B cell (primary cell): Measurements from ENCODE around the gene ANKRD44. TPM values are rescaled to one million over a fixed set of nuclear protein-coding genes. Genes with fewer than 3 reads are reported as not detected.
A peak's percentile ranks its signal among the peaks of the same experiment; 100 is the strongest.

ENCODE experiments used
- ATAC-seq: fragments of 200-7000 bp; cut with Tn5 transposase; one replicate; pipeline ENCODE4 v1.10.0; 2021; ENCODE audit warnings: low read depth, mild to moderate bottlenecking, moderate number of reproducible peaks, moderate library complexity
- CTCF ChIA-PET: fragments of 350-600 bp; sonication (Branson Sonifier 250); formaldehyde crosslinking; loops from one replicate; lab custom pipeline; 2021; ENCODE audit warnings: antibody characterized with exemption, inconsistent platforms; lab: Charles Lee
- POLR2A ChIA-PET: fragments of 350-600 bp; sonication (Branson Sonifier 250); formaldehyde crosslinking; loops from one replicate; lab custom pipeline; 2021; ENCODE audit warnings: antibody characterized with exemption; lab: Charles Lee
- DNase-seq: peaks from one replicate; pipeline ENCODE4 v3.0.0; 2013
- H2AFZ ChIP-seq: 2 replicates; pipeline ENCODE4 v1.6.1; 2012; ENCODE audit warnings: mild to moderate bottlenecking, low read depth, low read length; ENCODE audit not compliant: insufficient read depth, poor library complexity, severe bottlenecking
- H3K27ac ChIP-seq, 2 donors: 1 replicate in 1 of 2; 2 replicates in 1 of 2; pipeline ENCODE4 v1.5.1; 2012 to 2013; ENCODE audit warnings: low read length in 2 of 2, mild to moderate bottlenecking in 2 of 2, moderate library complexity in 1 of 2
- H3K27me3 ChIP-seq, 4 experiments: fragments of 200-600 bp in 1 of 4; sonication (generic) in 1 of 4; replicated peaks in 1 of 4; 1 replicate in 2 of 4; 2 replicates in 2 of 4; pipeline versions ENCODE4 v1.6.1 to v1.7.0; 2013 to 2016; ENCODE audit warnings: low read length in 3 of 4, mild to moderate bottlenecking in 2 of 4, mixed read lengths in 1 of 4, moderate library complexity in 1 of 4; ENCODE audit not compliant: insufficient read depth in 4 of 4, control insufficient read depth in 3 of 4; ENCODE audit errors: control extremely low read depth in 1 of 4
- H3K36me3 ChIP-seq, 2 experiments: replicated peaks in 1 of 2; 1 replicate in 1 of 2; 2 replicates in 1 of 2; pipeline versions ENCODE4 v1.6.1 to v1.7.1; 2013; ENCODE audit warnings: low read length in 1 of 2; ENCODE audit not compliant: insufficient read depth in 2 of 2, control insufficient read depth in 1 of 2; ENCODE audit errors: control extremely low read depth in 1 of 2, extremely low read depth in 1 of 2
- H3K4me1 ChIP-seq, 2 donors: fragments of 200-600 bp in 1 of 2; sonication (generic) in 1 of 2; 1 replicate in 1 of 2; 2 replicates in 1 of 2; pipeline versions ENCODE4 v1.5.1 to v1.6.1; 2013 to 2017; ENCODE audit warnings: low read length in 2 of 2; ENCODE audit not compliant: control insufficient read depth in 2 of 2, insufficient read depth in 2 of 2
- H3K4me2 ChIP-seq: replicated peaks from 2 replicates; pipeline ENCODE3; 2012; ENCODE audit warnings: mild to moderate bottlenecking, low read depth, low read length; ENCODE audit not compliant: poor library complexity, severe bottlenecking
- H3K4me3 ChIP-seq, 5 experiments: fragments of 200-600 bp in 1 of 5; sonication (generic) in 1 of 5; 1 replicate in 3 of 5; 2 replicates in 2 of 5; pipeline versions ENCODE4 v1.5.1 to v1.7.0; 2011 to 2016; ENCODE audit warnings: low read length in 4 of 5, mild to moderate bottlenecking in 4 of 5, low read depth in 2 of 5, control low read depth in 1 of 5, moderate library complexity in 1 of 5; ENCODE audit not compliant: insufficient read depth in 1 of 5; ENCODE audit errors: control extremely low read depth in 1 of 5, extremely low read depth in 1 of 5
- H3K79me2 ChIP-seq: fragments of 200-600 bp; sonication (generic); one replicate; pipeline ENCODE4 v1.6.0; 2016; ENCODE audit warnings: low read length; ENCODE audit not compliant: control insufficient read depth, insufficient read depth
- H3K9ac ChIP-seq: fragments of 200-600 bp; sonication (generic); 2 replicates; pipeline ENCODE4 v1.6.1; 2017; ENCODE audit warnings: mild to moderate bottlenecking, low read length, moderate library complexity
- H3K9me3 ChIP-seq, 3 donors: one replicate each; pipeline versions ENCODE4 v1.6.1 to v1.7.1; 2013; ENCODE audit warnings: low read length in 2 of 3; ENCODE audit not compliant: control insufficient read depth in 2 of 3, insufficient read depth in 1 of 3; ENCODE audit errors: control extremely low read depth in 1 of 3
- H4K20me1 ChIP-seq: 2 replicates; pipeline ENCODE4 v1.6.0; 2012; ENCODE audit warnings: mild to moderate bottlenecking, low read length; ENCODE audit not compliant: insufficient read depth, control insufficient read depth, poor library complexity, severe bottlenecking
- H3K27ac Mint-ChIP-seq: one replicate; pipeline ENCODE4 v1.8.0; 2021; ENCODE audit warnings: mixed read lengths
- H3K27me3 Mint-ChIP-seq: one replicate; pipeline ENCODE4 v1.8.0; 2021; ENCODE audit warnings: mixed read lengths
- H3K4me1 Mint-ChIP-seq: one replicate; pipeline ENCODE4 v1.8.0; 2021; ENCODE audit warnings: mixed read lengths
- H3K4me3 Mint-ChIP-seq: one replicate; pipeline ENCODE4 v1.8.0; 2021; ENCODE audit warnings: mixed read lengths
- H3K9me3 Mint-ChIP-seq: one replicate; pipeline ENCODE4 v1.8.0; 2022; ENCODE audit warnings: mixed read lengths; ENCODE audit not compliant: insufficient read depth
- EZH2 ChIP-seq: IDR thresholded peaks from 2 replicates; pipeline ENCODE4 v1.6.1; 2012; ENCODE audit warnings: borderline replicate concordance, low read depth, mild to moderate bottlenecking, moderate library complexity, low read length; ENCODE audit not compliant: insufficient read depth, poor library complexity, severe bottlenecking
- WGBS: methylation state at CpG from one replicate; pipeline ENCODE4 v1.1.5; 2013; ENCODE audit warnings: missing lambda C conversion rate; ENCODE audit not compliant: insufficient coverage; 5-methylcytosine and 5-hydroxymethylcytosine counted together
- intact Hi-C: fragments of 100-400 bp; cut with micrococcal nuclease; formaldehyde crosslinking; loops from one replicate; pipeline ENCODE4 v1.10.0; 2022
- polyA plus RNA-seq: library from polyadenylated mRNA; depleted of rRNA; stranded (reverse); fragments of >200 nt; gene quantifications from 2 replicates; pipeline ENCODE4 v1.2.3, GENCODE V29; 2012
- total RNA-seq, 2 donors: library from RNA; stranded (reverse); fragments of 120-200 nt in 1 of 2; gene quantifications; 1 replicate in 1 of 2; 2 replicates in 1 of 2; pipeline versions ENCODE4 v1.2.3 to v1.2.4, GENCODE V29; 2013 to 2022
- TF ChIP-seq, protein P1 (sequence below): fragments of 200-600 bp; IDR thresholded peaks from one replicate; pipeline ENCODE4 v1.8.0; 2022; ENCODE audit warnings: antibody characterized with exemption, mild to moderate bottlenecking

Gene ANKRD44
- total and polyA plus RNA-seq, 2 donors (not counting 1 experiment from before 2014, with no cell fraction given) = 92.6 to 457 TPM

DNA sequence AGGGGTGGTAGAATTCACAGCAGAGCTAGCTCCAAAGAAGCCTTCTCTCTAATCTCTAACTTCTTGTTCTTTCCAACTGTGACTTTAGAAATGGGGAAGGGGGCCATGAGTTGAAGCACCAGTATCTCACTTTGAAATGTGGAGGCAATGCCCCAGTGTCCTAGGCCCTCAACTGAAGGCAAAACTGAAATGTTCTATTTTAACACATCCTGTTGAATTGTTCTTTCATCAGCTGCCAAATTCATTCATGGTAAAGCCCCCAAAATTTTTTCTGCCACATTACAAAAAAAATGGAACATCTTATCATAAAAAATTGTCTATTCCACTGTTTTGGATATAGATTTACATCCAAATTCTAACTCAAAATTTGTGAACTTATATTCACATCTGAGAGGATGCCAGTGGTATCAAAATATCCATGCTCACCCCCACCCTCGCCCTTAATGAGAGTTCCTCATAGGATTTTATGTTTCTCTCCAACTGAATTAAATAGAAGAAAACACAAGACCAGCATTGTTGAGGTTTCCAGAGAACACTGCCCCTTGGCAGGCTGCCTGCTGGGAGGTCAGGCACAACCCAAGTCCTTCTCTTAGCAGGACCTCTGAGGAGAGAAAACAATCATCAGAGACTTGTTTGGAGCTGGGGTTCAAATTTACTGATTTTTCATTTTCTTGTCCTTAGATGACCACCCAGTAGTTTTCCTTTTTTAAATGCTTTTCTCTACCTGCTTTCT is 236.7 kb downstream of the ANKRD44 start:
- Histone ChIP-seq H3K27ac (peak overlapping the region in 1 of 2 donors; percentile 42), H3K4me2 (no peak overlapping the region), H4K20me1 (no peaks in the 10 kb centered on the region), H2AFZ (no peak overlapping the region), H3K36me3 (peaks cover 8 to 71% of the 10 kb centered on the region in 2 experiments), H3K4me3 (no peak overlapping the region), H3K27me3 (no peaks in the 10 kb centered on the region), H3K9ac (no peak overlapping the region), H3K9me3 (no peaks in the 10 kb centered on the region), H3K4me1 (no peaks in the 10 kb centered on the region), H3K79me2 (peaks cover 6% of the 10 kb centered on the region)
- DNase-seq = no peak
- POLR2A ChIA-PET = no interaction called here
- TF ChIP-seq, protein P1, sequence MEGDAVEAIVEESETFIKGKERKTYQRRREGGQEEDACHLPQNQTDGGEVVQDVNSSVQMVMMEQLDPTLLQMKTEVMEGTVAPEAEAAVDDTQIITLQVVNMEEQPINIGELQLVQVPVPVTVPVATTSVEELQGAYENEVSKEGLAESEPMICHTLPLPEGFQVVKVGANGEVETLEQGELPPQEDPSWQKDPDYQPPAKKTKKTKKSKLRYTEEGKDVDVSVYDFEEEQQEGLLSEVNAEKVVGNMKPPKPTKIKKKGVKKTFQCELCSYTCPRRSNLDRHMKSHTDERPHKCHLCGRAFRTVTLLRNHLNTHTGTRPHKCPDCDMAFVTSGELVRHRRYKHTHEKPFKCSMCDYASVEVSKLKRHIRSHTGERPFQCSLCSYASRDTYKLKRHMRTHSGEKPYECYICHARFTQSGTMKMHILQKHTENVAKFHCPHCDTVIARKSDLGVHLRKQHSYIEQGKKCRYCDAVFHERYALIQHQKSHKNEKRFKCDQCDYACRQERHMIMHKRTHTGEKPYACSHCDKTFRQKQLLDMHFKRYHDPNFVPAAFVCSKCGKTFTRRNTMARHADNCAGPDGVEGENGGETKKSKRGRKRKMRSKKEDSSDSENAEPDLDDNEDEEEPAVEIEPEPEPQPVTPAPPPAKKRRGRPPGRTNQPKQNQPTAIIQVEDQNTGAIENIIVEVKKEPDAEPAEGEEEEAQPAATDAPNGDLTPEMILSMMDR = no peak
- no peak for TF ChIP-seq EZH2
- no peak for ATAC-seq
- Mint-ChIP-seq H3K9me3 (peaks cover 3% of the 10 kb centered on the region), H3K27ac (peak overlapping the region; percentile 57), H3K4me3 (no peak overlapping the region), H3K4me1 (peaks cover 7% of the 10 kb centered on the region), H3K27me3 (no peaks in the 10 kb centered on the region)
- WGBS = no CpG with 5 or more reads among the region's 1 CpG
- CTCF ChIA-PET = no interaction called here
- intact Hi-C loops = no loop called here

DNA sequence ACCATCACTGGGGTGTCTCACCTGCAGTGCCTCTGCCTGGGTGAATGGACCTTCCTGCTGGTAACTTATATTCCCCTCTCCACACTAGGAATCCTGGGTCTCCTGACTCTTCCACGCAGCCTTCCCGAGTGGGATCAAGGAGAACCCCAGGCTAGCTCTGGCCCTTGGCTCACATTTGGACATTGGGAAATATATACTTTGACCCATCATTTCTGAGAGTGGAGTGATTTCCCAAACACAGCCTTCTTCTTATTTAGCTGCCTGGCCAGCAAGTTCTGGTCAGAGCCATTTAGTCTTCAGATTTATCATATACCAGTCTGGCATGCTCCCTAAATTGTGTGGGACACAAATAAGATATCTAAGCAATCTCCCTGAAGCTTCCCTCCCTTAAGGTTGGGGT is 237.3 kb downstream of the ANKRD44 start:
- Histone ChIP-seq H3K27ac (peak overlapping the region in 1 of 2 donors; percentile 42), H3K4me3 (no peak overlapping the region), H3K36me3 (peaks cover 8 to 67% of the 10 kb centered on the region in 2 experiments), H3K4me2 (no peak overlapping the region), H3K27me3 (no peaks in the 10 kb centered on the region), H3K9me3 (no peaks in the 10 kb centered on the region), H3K9ac (no peak overlapping the region), H3K4me1 (no peaks in the 10 kb centered on the region), H2AFZ (no peak overlapping the region), H3K79me2 (peaks cover 6% of the 10 kb centered on the region), H4K20me1 (no peaks in the 10 kb centered on the region)
- WGBS = no CpG with 5 or more reads among the region's 2 CpGs
- intact Hi-C loops = no loop called here
- Mint-ChIP-seq H3K4me3 (no peak overlapping the region), H3K4me1 (peaks cover 10% of the 10 kb centered on the region), H3K27me3 (no peaks in the 10 kb centered on the region), H3K9me3 (peaks cover 3% of the 10 kb centered on the region), H3K27ac (peak overlapping the region; percentile 57)
- ChIA-PET CTCF (no interaction called here), POLR2A (no interaction called here)
- ATAC-seq = no peak
- TF ChIP-seq EZH2 = no peak
- TF ChIP-seq, protein P1 = no peak
- no peak for DNase-seq
